Epithelial cell of prostate (primary cell): ENCODE measurements around the gene MCOLN3.

Experiments used
- DNase-seq: peaks from one replicate; pipeline ENCODE4 v3.0.0-alpha.2; 2011; ENCODE audit warnings: low read depth, low spot score
- H3K27ac ChIP-seq: fragments of 450-650 bp; 2 replicates; pipeline ENCODE4 v1.5.1; 2017; ENCODE audit warnings: mild to moderate bottlenecking

MCOLN3 gene, protein sequence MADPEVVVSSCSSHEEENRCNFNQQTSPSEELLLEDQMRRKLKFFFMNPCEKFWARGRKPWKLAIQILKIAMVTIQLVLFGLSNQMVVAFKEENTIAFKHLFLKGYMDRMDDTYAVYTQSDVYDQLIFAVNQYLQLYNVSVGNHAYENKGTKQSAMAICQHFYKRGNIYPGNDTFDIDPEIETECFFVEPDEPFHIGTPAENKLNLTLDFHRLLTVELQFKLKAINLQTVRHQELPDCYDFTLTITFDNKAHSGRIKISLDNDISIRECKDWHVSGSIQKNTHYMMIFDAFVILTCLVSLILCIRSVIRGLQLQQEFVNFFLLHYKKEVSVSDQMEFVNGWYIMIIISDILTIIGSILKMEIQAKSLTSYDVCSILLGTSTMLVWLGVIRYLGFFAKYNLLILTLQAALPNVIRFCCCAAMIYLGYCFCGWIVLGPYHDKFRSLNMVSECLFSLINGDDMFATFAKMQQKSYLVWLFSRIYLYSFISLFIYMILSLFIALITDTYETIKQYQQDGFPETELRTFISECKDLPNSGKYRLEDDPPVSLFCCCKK

DNA sequence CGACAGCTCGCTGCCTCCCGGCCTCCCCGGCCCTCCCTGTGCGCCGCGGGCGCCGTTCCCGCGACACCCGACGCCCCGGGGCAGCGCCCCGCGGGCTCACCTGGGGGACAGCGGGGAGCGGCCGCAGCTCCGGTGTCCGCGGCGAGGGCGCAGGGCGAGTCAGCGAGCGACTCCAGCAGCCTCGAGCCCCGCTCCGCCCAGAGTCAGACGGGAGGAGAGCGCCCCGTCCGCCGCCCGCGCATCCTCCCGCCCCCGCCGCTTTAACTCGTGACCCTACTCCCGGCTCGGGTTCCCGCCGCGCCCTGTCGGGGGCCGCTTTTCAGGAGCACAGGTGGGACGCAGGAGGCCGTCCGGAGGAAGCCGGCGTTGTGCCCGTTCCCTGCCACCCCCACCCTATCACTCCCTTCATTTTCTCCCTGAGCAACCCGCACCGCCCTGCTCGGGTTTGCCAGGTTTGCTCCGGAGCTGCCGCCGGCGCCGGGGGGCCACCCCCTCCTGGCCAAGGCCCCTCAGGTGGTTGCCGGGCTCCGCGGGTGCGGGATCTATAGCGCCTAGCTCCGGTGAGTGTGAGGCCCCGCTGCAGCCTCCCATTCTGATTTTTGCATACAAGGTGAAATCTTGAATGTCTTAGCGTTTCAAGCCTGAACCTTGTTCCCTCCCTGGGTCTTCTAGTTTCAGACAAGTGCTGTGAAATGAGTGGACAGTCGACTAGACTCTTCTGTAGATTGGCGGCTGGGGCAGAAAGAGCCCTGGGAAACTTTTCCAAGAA, at the start of gene MCOLN3:
MCOLN3 (minus strand) TSS at position 205 of the 769 bp plus-strand sequence. CDS start 3,140 bp downstream, outside the sequence.
- DNase-seq, result no peak
- no peak within 1 kb of the TSS for H3K27ac ChIP-seq

DNA sequence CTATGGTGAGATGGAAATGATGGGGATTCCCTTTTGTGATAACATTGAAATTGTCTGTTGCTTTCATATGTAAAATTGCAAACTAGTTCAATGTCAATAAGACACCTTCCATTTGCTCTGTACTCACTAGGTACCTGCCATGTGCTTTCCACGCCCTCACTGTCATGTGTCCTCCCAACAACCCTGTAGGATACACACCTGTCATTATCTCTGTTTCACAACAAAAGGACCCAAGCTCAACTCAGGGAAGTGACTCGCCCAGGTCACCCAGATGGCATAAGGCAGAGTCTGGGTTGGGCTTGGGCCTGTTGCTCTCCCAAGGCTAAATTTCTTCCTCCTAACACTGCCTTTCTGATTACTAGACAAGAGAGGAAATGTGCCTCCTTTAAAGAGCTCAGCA, 45.3 kb upstream of the MCOLN3 start:
- peak; percentile 45 for DNase-seq
- H3K27ac ChIP-seq, result no peak overlapping the region

DNA sequence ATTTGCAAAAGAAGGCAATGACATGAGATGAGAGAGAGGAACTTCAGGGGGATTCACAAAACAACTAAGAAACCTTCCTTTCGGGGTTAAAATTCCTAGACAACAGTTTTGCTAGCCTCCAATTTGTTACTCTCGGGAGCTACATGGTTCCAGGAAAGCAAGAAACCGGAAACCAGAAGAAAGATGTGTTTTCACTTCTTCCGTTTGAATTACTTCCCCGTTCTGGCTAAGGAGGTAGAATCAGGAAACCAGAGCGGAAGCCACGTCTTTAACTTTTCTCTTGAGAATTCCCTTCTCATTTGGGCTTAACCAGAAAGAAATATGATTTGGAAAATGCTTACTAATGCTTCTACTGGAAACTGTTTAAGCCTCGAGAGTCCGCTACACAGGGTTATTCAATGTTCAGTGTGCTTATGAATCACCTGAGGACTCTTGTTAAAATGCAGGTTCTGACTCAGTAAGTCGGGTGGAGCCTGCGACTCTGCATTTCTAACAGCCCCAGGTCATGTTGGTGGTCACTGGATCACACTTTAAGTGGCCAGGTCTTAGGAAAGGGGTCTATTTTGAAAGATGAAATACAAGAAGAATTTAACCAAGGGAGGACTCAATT, 43.5 kb upstream of the MCOLN3 start:
- H3K27ac ChIP-seq, result no peak overlapping the region
- DNase-seq, result peak; percentile 52

DNA sequence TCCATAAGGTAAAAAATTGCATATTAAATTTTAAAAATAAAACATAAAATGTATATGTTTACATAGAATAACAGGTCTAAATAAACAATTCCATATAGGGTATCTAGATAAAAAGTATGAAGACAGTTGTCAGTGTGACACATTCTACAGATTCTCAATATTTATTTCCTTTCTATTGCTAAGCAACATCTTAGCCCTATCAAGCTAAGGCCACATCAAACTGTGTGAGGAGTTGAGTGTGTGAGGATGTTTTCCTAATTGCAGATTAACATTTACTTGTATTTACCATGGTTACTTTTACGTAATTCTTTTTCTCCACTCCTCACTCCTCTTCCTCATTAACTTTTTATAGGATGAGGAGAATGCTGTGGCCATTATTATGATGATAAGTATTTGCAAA, 41.9 kb upstream of the MCOLN3 start:
- no peak for DNase-seq
- no peak overlapping the region for H3K27ac ChIP-seq

DNA sequence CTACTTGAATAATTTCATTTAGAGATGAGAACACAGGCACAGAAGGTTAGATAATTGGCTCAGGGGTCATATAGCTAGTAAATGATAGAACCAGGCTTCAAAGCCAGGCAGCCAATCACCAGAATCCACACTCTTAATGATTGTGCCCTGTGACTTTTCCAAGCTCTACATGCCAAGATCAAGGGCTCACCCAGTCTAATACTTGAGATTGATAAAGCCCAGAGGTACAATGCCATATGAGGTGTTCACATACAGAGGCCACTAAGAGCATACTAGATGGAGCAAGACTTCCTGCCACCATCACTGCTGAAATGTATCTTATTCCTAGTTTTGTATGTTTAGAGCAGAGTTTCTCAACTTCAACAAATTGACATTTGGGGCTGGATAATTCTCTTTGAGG, 40.9 kb upstream of the MCOLN3 start:
- no peak overlapping the region for H3K27ac ChIP-seq
- DNase-seq, result no peak

DNA sequence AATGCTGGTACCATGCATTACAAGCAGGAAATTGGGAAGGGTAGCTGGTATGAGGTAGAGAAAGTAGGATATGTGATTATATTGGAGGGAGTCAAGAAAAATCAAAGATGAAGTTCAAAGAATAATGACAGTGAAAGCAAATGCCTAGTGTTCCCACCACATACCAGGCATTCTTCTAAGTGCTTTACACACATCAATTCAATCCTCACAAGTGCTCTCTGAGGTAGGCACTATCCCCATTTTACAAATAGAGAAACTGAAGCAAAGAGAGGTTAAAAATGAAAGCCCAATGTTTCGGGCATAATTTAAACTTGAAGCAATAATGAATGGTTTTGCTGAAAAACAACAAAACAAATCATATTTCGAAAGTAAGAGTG, 40.1 kb upstream of the MCOLN3 start:
- peak overlapping the region; percentile 77 for H3K27ac ChIP-seq
- DNase-seq, result no peak

DNA sequence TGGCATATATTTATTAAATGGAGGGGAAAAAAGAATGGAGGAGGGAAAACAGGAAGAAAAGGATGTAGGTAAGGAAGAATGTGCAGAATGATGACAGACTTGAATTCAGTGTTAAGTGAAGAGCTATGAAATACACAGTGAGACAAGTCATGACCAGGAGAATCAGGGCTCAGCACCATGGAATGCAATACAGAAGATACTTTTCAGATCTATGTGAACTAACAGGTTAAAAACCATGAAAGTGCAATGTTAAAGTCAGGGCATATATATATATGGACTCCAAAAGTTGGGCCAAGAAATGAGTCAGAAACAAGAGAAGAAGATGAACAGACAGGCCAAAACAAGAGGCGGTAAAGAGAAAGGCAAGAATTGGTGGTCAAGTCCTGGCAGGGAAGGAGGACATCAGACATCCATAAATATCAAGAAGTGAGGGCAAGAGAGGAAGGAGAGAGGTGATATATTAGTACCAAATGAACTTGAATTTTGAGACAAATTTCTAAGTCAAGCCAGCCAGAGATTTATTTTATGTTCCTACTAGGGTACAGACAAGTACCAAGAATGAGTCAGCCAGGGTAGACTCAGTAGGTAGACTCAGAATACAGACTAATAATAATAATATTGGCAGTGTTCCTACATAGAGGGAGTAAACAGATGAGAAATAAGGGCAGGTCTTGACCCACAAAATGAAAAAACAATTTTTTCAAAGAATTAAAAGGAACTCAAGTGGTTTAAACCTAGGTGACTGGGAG, 39.5 kb upstream of the MCOLN3 start:
- peak; percentile 48 for DNase-seq

DNA sequence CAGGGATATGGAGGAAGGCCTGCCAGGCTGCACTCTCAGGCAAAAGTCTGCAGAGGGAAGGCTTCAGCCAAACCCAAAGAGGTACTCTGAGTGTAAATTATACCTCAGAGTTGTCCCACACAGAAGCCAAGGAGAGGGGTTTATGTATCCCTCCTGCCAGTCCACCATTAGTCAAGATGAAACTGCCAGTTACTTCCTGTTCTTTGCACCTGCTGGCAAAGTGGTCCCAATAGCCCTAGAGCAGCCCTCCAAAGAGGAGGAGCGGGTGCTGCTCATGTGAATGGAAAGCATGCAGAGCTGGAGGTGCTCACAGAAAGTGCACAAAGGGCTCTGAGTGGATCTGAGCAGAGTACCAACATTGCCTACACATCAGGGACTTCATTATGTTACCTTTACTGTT, 37.1 kb upstream of the MCOLN3 start:
- H3K27ac ChIP-seq, result no peak overlapping the region
- DNase-seq, result no peak

More for the DNA sequence above, 39.5 kb upstream of the MCOLN3 start:
- peak overlapping the region; percentile 77 for H3K27ac ChIP-seq

DNA sequence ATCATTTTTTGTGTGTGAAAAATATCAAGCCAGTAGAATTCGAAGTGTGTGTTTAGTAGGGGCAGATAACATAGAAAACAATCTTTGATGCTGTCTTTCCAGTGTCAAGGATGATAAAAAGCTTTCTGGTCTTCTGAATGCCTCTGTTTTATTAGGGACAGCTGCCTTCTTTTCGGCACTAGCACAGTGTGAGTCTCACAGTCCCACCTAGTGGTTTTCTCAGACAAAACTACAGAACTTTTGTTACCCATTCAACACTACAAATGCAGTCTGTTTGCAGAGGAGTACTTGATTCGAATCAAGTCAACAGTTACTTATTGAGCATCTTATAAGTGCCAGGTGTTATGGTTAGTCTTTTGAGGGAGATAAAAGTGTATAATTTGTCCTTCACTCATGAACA, 30.6 kb upstream of the MCOLN3 start:
- DNase-seq, result no peak

DNA sequence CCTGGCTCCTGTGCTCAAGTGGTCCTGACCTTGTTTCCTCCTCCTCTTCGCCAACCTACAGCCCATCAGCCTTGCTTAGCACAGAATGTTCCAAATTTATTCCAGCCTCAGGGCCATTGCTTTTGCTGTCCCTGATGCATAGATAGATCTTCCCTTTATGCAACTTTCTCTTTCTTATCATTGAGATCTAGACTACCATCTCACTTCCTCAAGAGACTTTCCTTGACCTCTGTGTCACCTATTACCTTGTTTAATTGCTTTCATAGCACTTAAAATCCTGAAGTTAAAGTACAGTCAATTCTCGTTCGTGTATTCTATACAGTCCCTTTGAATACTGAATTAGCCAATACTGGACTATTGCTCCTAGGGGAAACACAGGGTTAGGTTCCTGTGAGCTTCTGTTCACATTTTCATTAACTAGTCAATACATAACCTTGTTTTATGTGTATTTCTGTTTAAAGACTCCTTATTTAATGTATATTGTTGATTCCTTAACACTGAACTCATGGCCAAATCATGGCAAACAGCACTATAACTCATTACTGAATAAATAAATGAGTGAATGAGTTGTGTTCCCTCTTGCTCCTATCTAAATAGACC, 26.2 kb upstream of the MCOLN3 start:
- no peak overlapping the region for H3K27ac ChIP-seq
- no peak for DNase-seq

More for the DNA sequence above, 30.6 kb upstream of the MCOLN3 start:
- no peak overlapping the region for H3K27ac ChIP-seq

DNA sequence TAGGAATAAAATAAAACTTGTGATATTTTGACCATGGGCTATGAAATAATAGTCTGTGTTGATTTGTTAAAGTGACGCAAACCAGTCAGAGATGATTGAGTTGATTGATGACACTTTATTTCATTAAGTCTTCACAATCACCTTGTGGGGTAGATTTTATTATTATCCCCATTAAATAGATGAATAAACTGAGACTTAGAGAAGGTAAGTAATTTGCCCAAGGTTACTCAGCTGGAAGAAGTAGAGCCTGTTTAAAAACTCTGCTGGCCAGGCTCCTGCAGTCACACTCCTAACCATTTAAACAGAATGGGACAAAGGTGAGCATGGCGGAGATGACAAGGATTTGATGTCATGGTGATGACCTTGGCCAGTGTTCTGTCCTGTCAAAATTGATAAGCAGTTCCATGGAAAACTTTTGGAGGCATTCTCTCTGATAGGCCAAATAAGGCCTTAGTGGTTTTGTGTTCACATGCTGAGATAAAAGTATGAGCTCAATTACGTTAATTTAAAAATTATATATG, 22.7 kb upstream of the MCOLN3 start:
- no peak overlapping the region for H3K27ac ChIP-seq
- no peak for DNase-seq

DNA sequence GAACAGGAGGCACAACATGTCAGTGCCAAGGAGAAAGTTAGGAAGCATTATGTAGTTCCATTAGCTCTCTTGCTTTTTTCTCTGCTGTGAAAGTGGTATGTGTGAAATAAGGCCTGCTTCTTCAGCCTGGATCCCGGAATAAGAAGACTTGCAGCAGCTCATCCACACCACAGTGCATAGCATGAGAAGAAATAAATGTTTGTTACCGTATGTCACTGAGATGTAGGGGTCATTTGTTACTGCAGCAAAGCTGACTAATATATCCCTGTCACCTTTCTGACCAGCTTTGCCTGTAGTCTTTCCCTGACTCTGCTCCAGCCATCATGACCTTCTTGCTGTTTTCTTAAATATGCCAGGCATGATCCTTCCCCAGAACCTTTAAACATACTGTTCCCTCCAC, 20.5 kb upstream of the MCOLN3 start:
- no peak overlapping the region for H3K27ac ChIP-seq
- DNase-seq, result no peak

DNA sequence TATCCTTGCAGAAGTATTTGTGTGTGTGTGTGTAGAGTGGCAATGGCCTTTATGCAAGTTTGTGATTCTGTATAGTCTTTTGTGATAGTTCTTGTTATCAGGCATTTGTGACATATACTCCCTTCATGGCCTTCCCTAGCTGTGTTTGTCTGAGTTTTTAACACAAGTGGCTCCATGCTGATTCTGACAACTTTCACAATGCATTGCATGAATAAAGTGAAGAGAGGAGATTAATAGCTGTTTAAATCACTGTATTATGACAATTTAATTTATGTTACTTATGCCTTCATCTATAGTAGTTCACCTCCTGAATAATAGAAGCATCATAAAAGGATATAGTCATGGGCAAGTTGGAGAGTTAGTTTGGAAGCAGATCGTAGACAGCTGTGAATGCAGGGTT, 17.2 kb upstream of the MCOLN3 start:
- H3K27ac ChIP-seq, result no peak overlapping the region

DNA sequence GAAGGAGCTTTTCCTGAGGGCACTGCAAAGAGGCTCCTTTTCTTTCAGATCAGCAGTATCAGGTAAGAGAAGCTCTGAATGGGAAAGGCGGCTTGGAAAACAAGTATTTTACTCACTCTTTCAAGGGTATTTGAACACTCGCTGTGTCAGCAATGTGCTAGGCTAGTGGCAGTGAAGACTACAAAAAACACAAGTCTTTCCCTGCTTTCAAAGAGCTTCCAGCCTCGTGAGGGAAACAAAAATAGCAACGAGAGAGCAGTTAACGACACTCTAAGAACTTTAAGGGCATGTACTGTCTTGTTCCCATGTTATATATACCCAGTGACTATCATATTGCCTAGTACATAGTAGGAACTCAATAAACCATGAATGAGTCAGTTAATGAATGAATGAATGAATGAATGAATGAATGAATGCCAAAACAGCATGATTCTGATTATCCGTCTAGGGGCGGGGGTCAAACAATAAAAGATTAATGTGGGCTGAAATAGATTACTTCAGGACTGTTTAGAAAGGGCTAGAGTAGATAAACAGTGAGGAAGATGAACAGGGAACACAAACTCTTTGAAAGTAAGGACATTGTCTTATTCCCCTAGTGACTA, 14.2 kb upstream of the MCOLN3 start:
- peak overlapping the region; percentile 53 for H3K27ac ChIP-seq
- DNase-seq, result no peak

More for the DNA sequence above, 17.2 kb upstream of the MCOLN3 start:
- no peak for DNase-seq

DNA sequence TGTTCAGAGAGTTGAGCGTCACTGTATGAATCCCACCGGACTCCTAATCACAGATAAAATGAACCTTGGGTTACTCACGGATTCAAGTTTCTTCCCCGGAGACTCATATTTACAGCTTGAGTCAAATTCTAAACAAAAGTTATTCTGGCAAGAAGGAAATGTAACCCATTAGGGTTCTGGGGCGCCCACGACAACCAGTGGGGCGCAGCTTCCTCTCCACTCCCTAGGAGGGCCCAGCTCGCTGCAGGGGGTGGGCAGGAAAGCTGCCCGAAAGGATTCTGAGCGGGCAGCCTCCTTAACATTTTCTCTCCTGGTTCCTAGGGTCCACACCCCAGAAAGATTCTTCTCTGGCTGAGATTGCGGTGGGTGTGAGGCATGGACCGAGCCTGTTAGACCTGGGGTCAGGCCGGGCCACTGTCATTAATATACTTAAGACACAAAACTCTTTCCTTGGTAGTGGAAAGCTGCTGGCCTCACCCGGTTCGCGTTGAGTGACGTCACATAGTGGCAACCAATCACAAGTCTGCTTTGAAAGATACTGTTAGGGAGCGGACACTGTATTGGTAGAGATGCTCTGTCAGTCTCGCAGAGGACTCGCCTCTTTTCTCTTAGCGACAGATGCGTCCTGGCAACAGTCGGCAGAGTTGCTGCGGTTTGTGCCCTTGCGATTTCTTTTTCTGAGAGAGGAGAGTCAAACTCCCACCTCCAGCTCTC, 13.6 kb upstream of the MCOLN3 start:
- DNase-seq, result peak; percentile 91
- H3K27ac ChIP-seq, result peak overlapping the region; percentile 53

DNA sequence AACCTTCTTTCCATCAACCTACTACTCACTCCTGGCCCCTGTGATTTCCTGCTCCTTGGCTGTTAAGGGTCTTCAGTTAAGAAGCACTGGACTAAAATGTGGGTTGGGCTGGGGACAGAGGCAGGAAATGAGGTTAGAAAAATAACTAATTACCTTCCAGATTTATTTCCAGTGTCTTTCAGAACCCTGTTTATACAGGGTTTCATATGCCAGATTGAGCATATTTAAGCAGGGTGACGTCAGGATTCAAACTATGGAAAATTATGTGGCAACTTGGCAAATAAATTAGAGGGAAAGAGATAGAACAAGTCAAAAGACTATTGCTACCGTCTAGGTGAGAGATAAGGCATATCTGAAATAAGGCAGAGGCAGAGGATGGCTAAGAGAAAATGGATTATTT, 11.7 kb upstream of the MCOLN3 start:
- H3K27ac ChIP-seq, result no peak overlapping the region
- no peak for DNase-seq

DNA sequence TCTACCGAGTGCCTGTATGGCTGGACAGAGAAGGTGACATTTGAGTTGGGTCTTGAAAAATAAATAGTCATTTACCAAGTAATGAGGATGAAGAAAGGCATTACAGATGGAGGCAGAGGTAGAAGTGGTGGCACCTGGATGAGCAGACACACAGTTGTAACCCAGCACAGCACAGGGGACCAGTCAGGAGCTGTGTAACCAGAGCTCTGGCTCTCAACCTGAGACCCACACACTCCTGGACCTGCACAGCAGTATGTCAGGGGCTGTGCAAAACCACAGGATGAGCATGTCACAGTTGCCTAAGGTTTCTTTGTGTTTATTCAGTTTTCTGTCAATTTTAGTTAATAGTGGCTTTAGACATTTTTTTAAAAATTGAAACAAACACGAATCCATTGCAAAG, 11.3 kb upstream of the MCOLN3 start:
- H3K27ac ChIP-seq, result no peak overlapping the region
- no peak for DNase-seq

DNA sequence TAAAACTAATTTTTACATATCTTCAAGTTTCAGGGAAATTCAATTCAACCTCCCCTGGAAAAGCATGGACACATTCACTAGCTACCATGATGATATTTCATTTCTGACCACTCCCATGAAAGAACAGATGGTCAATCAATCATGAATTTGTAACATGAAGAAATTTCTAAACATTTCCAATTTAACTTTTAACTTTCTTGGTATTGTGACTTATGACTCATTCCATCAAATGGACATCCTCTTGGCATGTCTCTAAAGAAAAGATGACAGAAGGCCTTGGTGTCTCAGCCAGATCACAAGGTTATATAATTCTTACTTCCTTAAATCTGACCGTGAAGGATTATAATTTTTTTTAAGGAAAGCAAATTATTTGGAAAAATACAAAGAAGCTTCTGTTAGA, 10.5 kb upstream of the MCOLN3 start:
- H3K27ac ChIP-seq, result no peak overlapping the region
- no peak for DNase-seq
